Measurements from ENCODE around the gene DDX3X. TPM values are rescaled to one million over a fixed set of nuclear protein-coding genes. Genes with fewer than 3 reads are reported as not detected.

Gene DDX3X
- polyA plus RNA-seq, 1 donor (not counting 4 experiments of a cell fraction or from before 2014, with no cell fraction given) = 127 TPM

DNA sequence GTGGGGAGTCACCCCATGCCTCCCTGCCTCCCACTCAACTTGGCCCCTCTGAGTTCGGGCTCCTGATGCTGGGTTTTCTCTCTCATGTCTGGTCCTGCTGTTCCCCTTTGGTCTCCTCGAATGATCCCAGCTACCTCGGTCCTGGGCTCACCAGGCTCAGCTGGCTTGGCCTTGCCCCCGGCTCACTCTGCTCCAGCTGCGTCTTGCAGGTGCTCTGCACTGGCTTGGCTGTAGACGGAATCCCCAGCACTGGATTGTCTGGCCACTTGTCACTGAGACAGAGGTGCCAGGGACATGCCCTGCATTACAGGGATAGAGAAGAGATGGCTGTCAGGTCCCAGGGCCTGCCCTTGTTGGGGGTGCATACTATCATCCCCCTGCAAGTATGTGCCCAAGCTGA, 71.6 kb downstream of the DDX3X start:
- no peaks in the 10 kb centered on the region for H3K9me3 ChIP-seq (ENCODE audit: control insufficient read depth, low read depth, low read length)
- dilution Hi-C loops (cut with MboI; ENCODE audit: extremely low pct_ligation_motif_present, low sequenced_read_pairs) = no loop called here
- DNase-seq (ENCODE audit: low read depth, low spot score) (no peak), FAIRE-seq (no peak)
- H2AFZ ChIP-seq (ENCODE audit: control insufficient read depth, low read length) = no peak overlapping the region
- TF ChIP-seq, protein P1, sequence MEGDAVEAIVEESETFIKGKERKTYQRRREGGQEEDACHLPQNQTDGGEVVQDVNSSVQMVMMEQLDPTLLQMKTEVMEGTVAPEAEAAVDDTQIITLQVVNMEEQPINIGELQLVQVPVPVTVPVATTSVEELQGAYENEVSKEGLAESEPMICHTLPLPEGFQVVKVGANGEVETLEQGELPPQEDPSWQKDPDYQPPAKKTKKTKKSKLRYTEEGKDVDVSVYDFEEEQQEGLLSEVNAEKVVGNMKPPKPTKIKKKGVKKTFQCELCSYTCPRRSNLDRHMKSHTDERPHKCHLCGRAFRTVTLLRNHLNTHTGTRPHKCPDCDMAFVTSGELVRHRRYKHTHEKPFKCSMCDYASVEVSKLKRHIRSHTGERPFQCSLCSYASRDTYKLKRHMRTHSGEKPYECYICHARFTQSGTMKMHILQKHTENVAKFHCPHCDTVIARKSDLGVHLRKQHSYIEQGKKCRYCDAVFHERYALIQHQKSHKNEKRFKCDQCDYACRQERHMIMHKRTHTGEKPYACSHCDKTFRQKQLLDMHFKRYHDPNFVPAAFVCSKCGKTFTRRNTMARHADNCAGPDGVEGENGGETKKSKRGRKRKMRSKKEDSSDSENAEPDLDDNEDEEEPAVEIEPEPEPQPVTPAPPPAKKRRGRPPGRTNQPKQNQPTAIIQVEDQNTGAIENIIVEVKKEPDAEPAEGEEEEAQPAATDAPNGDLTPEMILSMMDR (optimal IDR thresholded peaks at IDR 0.05 in 1 of 3, IDR thresholded peaks at IDR 0.05 in 1 of 3, conservative IDR thresholded peaks at IDR 0.05 in 1 of 3; ENCODE audit: extremely low read depth in 1 of 3, insufficient read depth in 2 of 3, low read length in 3 of 3) = no peak
- TF ChIP-seq EZH2 (IDR thresholded peaks at IDR 0.05; ENCODE audit: low read length) = no peak
- no peak overlapping the region for H3K9ac ChIP-seq (ENCODE audit: control insufficient read depth, extremely low read depth, insufficient read depth, low read length)
- H3K79me2 ChIP-seq (ENCODE audit: control insufficient read depth, insufficient read depth, low read length) = no peaks in the 10 kb centered on the region
- H3K9me1 ChIP-seq (ENCODE audit: control insufficient read depth, extremely low read depth, insufficient read depth, low read length) = no peaks in the 10 kb centered on the region
- no peaks in the 10 kb centered on the region for H3K36me3 ChIP-seq (ENCODE audit: control insufficient read depth in 2 of 2, extremely low read depth in 1 of 2, insufficient read depth in 2 of 2, low read length in 2 of 2)
- no peaks in the 10 kb centered on the region for H3K27me3 ChIP-seq (ENCODE audit: control insufficient read depth, extremely low read depth, insufficient read depth, low read length)
- no peak overlapping the region for H3K4me3 ChIP-seq (ENCODE audit: control insufficient read depth in 2 of 3, extremely low read depth in 1 of 3, insufficient read depth in 2 of 3, low read depth in 1 of 3, low read length in 3 of 3)
- no peak overlapping the region for H3K4me2 ChIP-seq (ENCODE audit: control insufficient read depth, extremely low read depth, insufficient read depth, low read depth, low read length)
- peaks cover 4% of the 10 kb centered on the region for H3K4me1 ChIP-seq (ENCODE audit: control insufficient read depth, extremely low read depth, insufficient read depth, low read length)
- no peak overlapping the region for H3K27ac ChIP-seq (ENCODE audit: control insufficient read depth, insufficient read depth, low read length)
- no peaks in the 10 kb centered on the region for H4K20me1 ChIP-seq (ENCODE audit: control insufficient read depth, extremely low read depth, insufficient read depth, low read length)

- Histone ChIP-seq H4K20me1 (ENCODE audit: control insufficient read depth, extremely low read depth, insufficient read depth, low read length) (no peaks in the 10 kb centered on the region), H3K9ac (ENCODE audit: control insufficient read depth, extremely low read depth, insufficient read depth, low read length) (no peak overlapping the region), H3K79me2 (ENCODE audit: control insufficient read depth, insufficient read depth, low read length) (no peaks in the 10 kb centered on the region), H3K4me3 (ENCODE audit: control insufficient read depth in 2 of 3, extremely low read depth in 1 of 3, insufficient read depth in 2 of 3, low read depth in 1 of 3, low read length in 3 of 3) (no peak overlapping the region), H3K36me3 (ENCODE audit: control insufficient read depth in 2 of 2, extremely low read depth in 1 of 2, insufficient read depth in 2 of 2, low read length in 2 of 2) (no peaks in the 10 kb centered on the region), H3K9me3 (ENCODE audit: control insufficient read depth, low read depth, low read length) (no peaks in the 10 kb centered on the region), H3K27ac (ENCODE audit: control insufficient read depth, insufficient read depth, low read length) (no peak overlapping the region), H3K9me1 (ENCODE audit: control insufficient read depth, extremely low read depth, insufficient read depth, low read length) (no peaks in the 10 kb centered on the region), H3K27me3 (ENCODE audit: control insufficient read depth, extremely low read depth, insufficient read depth, low read length) (no peaks in the 10 kb centered on the region), H2AFZ (ENCODE audit: control insufficient read depth, low read length) (no peak overlapping the region), H3K4me1 (ENCODE audit: control insufficient read depth, extremely low read depth, insufficient read depth, low read length) (peaks cover 4% of the 10 kb centered on the region), H3K4me2 (ENCODE audit: control insufficient read depth, extremely low read depth, insufficient read depth, low read depth, low read length) (no peak overlapping the region)
- TF ChIP-seq EZH2 (IDR thresholded peaks at IDR 0.05; ENCODE audit: low read length) = no peak
- TF ChIP-seq, protein P1 (optimal IDR thresholded peaks at IDR 0.05 in 1 of 3, IDR thresholded peaks at IDR 0.05 in 1 of 3, conservative IDR thresholded peaks at IDR 0.05 in 1 of 3; ENCODE audit: extremely low read depth in 1 of 3, insufficient read depth in 2 of 3, low read length in 3 of 3) = no peak
- dilution Hi-C loops (cut with MboI; ENCODE audit: extremely low pct_ligation_motif_present, low sequenced_read_pairs) = no loop called here
- DNase-seq (ENCODE audit: low read depth, low spot score) (no peak), FAIRE-seq (no peak)
Measured at GRCh38 chrX:41406201-41406600, 72.2 kb downstream of the DDX3X start.

Data from keratinocyte (primary cell).